OCI-LY7 (cell line): Measurements from ENCODE around the gene CCDC30.

Experiments used
- CTCF ChIP-seq: fragments of 200-600 bp; sonication (generic); conservative IDR thresholded peaks from 2 replicates; pipeline ENCODE4 v1.5.1; 2014; ENCODE audit warnings: mild to moderate bottlenecking, antibody characterized with exemption, low read length, moderate library complexity, mixed read lengths
- EZH2phosphoT487 ChIP-seq: fragments of 200-600 bp; sonication (generic); IDR thresholded peaks from 2 replicates; pipeline ENCODE4 v1.6.1; 2018; ENCODE audit warnings: low read depth, borderline replicate concordance, mild to moderate bottlenecking, mixed run types, antibody characterized with exemption, low read length, moderate library complexity, mixed read lengths

GRCh38 chr1:42557230-42557851, 94.3 kb downstream of the CCDC30 start:
- TF ChIP-seq CTCF: no peak
- no peak for TF ChIP-seq EZH2phosphoT487
